ENCODE data around the gene FBXO15.
A peak's percentile ranks its signal among the peaks of the same experiment; 100 is the strongest.

Gene FBXO15, protein sequence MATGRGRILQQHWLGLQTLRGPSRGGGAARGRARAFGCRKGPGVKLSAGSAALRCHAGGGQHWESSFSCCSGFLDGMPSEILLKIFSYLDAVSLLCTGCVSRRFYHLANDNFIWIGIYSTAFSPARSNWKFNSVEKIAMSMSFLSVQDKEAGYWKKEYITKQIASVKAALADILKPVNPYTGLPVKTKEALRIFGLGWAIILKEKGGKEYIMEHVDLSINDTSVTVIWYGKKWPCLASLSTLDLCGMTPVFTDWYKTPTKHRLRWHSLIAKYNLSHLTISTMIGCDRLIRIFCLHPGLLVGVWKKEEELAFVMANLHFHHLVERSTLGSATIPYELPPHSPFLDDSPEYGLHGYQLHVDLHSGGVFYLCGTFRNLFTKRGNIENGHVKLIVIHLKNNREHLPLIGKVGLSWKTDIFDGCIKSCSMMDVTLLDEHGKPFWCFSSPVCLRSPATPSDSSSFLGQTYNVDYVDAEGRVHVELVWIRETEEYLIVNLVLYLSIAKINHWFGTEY

DNA sequence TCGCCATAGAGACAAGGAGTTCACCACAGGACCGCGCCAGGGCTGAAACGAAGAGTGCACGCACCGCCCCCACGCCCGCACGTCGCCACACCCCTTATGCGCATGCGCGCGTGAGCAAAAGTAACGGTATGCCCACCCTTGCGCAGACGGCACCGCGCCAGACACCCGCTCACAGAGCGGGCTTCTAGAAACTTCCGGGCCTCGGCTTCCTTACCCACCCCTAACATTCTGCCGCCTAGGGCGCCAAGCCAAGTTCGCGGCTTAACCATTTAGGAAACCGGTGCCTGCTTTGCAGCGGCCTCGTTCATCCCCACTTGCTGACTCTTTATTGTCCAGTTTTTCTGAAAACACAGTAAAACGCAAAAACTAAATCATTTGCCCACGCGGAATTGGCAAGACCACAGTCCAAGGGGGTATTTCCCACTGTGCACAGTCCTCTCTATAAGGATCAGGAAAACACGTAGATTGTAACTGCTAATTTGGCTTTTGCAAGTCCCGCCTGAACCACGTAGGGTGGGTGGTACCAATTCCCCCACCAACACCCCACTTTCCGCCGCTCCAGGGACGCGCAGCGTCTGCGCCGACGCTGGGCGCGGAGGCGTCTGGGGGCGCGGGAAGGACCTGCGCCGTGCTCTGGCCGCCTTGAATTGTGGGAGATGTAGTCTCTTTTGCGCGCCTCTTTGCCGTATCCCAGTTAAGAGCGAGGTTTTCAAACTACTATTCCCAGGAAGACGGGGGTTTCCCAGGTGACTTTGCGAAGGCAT lies at the start of gene FBXO15, which contains the start of gene TIMM21:
TSS of gene FBXO15 (minus strand) at position 56 of the 764 bp plus-strand sequence. CDS start at position 7, 49 bp downstream.
TSS of gene TIMM21 (plus strand) at position 745 of the 764 bp plus-strand sequence. CDS start 286 bp downstream, outside the sequence.
- DNase-seq (ENCODE audit: low read depth in 1 of 2, low spot score in 1 of 2), result peak; percentile 91 to 93

DNA sequence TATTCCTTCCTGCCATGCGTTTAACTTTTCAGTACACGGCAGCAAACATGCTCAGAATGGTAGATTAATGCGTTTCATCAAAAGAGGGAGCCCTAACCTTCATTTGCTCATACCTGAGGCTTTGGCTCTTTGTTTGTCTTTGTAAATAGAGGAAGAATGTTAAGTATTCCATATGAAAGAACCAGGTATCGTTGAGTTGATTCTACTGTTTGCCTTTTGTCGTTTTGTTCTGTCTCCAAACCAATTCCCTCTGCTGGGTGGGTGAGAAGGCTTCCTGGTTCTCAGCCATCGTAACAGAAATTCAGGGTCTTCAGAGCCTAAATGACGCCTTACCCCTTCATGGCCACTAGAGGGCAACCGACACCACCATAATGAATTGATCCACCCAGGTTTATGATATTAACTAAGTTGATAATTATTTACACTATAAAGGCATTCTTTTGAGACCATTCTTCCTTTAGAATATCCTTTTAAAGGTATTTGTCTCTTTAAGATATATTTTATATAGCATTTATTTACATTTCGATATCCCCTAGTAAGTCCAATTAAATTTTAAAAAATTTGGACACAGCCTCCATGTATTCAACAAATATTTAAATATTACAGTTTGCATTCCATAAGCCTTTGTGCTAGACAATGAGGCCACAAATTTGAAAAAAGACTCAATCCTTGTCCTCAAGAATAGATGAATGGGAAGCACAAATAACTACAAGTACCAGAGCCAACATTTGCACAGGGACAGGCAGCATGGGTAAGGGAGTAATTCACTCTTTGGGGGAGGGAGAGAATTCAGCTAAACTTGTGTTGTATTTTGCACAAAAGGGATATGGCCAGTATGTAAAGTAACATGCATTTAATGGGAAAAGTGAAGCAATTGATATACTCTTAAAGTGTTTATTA lies 48.8 kb upstream of the FBXO15 start:
- DNase-seq (ENCODE audit: low read depth in 1 of 2, low spot score in 1 of 2), result peak; percentile 9 to 11

DNA sequence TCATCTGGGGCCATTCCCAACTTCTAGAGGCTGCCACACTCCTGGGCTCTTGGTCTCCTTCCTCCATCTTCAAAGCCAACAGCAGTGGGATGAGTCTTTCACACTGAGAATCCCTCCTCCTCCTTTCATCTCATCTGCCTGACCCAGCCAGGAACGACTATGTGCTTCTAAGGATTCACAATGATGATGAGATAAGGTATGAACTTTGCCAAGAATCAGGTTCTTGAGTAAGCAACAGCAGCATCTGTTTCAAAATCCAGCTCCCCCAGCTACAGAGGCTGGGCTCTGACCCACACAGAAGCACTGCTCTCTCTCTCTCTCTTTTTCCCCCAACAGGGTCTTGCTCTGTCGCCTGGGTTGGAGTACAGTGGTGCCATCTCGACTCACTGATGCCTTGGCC lies 47.1 kb upstream of the FBXO15 start:
- DNase-seq (ENCODE audit: low read depth in 1 of 2, low spot score in 1 of 2), result no peak

DNA sequence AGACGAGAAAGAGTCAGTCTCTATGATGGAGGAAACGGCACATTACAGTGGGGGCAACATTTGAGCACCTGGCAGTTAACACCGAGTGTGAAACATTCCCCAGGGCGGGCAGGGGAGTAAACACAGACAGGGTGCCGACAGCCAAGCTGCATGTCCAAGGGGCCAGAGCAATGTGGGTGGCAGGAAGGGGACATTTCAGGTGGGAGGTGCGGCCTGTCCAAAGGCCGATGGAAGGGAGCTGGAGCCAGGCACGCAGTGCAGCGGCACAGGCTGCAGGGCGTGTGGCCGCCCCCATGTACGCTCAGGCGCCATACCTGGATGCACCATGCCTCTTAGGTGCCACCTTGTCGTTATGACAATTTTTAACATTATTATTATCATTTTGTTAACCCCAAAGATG lies 43.9 kb upstream of the FBXO15 start:
- DNase-seq (ENCODE audit: low read depth in 1 of 2, low spot score in 1 of 2), result no peak

DNA sequence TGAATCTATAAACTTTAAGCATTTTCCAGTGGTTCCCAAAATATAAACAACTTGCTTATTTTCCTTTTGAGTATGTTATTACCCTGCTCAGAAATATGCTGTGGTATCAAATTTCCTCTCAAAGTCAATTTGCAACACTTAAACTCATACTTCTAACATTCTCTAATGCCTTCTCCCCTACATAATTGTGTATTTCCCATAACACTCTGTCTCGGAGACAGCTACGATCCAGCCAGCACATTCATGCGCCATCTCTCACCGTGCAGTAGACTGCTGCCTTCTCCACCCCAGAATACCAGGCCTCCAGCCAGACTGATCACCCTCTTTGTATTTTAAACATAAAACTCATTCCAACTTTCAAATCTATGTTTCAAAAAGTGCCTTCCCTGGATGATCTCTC lies 42.5 kb upstream of the FBXO15 start:
- no peak for DNase-seq (ENCODE audit: low read depth in 1 of 2, low spot score in 1 of 2)

DNA sequence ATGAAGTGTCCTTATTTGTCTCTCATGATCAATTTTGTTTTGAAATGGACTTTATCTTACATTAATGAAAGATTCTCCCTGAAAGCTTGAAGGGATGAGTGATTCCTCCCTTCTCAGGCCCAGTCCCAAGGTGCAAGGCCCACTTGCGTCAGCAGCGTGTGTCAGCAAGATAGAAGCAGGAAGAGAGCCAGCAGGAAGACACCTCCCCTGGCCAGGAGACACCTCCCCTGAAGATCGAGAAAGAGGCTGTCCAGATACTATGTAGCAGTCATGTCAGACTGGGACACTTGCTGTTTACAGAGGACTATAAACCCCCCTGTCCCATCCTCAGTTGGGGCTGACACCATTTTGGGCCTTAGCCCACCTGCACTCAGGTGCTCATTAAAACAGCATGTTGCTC lies 39.0 kb upstream of the FBXO15 start:
- no peak for DNase-seq (ENCODE audit: low read depth in 1 of 2, low spot score in 1 of 2)

DNA sequence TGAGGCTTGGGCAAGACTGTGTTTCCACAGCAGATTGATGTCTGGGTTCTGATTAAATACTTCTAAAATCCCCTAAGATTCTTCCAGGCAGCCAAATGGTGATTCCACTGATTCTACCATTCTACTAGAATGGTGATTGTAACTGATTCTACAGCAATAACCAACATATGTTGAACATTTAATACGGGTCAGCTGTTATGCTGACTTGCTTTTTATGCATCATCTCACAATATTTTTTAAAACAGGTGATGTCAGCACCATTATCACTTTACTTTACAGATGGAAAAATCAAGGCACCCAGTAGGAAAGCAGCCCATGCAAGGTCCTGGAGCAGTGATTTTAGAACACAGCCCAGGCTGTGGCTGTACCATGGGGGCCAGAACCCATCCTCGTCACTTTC lies 38.2 kb upstream of the FBXO15 start:
- DNase-seq (ENCODE audit: low read depth in 1 of 2, low spot score in 1 of 2), result no peak

DNA sequence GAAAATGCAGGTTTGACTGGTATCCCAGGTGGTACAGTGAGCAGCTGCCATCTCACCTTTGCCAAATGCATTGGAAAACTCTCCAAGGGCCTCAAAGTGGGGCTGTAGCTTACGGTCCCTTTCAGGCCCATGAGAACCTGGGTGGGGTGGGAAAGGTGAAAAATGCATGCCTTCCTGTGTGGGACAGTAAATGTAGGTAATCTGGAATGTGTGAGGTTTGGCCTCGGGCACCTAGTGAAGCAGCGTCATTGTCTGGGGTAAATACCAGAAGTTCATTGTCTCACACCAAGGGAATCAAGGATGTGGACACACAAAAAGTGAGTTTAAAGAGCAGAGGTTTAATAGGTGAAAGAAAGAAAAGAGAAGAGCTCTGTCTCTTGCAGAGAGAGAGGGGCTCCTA lies 37.2 kb upstream of the FBXO15 start:
- no peak for DNase-seq (ENCODE audit: low read depth in 1 of 2, low spot score in 1 of 2)

DNA sequence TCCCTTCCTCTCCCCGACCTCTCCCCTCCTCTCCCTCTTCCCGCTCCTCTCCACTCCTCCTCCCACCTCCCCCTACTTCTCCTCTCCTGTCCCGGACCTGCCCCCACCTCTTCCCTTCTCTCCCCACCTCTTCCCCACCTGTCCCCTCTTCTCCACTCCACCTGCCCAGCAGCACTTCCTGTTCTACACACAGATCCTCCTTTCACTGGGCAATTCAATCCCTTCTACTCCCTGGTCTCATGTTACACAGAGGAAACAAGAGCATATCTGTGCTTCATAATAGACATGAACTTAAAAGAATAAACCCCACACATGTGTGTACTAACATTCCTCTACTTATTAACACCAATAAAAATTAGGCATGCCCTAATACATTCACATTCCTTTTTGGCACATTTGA lies 35.5 kb upstream of the FBXO15 start:
- DNase-seq (ENCODE audit: low read depth in 1 of 2, low spot score in 1 of 2), result no peak

DNA sequence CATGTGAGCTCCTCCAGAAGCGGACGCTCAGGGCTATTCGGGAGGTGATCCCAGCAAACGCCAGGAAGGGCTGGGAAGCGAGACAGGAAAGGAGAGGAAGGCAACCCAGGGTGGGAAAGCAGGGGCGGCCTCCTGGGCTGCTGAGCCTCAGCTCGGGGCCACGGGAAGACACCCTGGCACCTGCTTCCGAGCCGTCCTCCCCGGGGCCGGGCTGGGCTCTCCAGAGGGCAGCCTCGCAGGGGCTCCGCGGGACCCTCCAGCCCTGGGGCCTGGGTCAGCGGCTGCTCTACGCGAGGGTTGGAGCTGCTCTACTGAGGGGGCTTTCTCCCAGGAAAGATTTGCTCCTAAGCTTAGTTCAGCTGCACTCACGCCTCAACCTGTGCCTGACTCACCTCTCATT lies 34.7 kb upstream of the FBXO15 start:
- no peak for DNase-seq (ENCODE audit: low read depth in 1 of 2, low spot score in 1 of 2)

DNA sequence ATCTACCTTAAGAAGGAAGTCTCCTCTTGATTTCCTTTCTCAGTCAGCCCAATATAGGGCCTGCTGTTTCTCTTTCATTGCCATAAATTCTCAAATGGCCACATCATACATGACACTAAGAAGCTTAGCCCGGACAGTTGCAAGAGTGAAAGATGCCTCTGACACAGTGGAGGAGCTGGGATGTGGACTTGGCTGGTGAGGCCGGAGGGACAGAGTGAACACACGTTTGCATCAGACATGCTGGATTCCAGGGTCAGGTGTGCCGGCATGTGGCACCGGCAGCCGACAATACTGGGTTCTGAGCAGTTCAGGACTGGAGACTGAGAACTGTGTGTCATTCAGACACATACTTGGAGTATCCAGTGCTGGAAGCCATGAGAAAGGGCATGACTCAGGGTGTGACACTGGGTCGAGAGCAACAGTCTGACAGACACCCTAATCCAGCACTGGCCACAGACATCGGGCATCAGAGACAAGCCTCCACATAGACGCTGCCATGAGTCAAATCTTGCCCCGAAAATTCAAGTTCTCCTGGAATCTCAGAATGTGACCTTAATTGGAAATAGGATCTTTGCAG lies 32.1 kb upstream of the FBXO15 start:
- DNase-seq (ENCODE audit: low read depth in 1 of 2, low spot score in 1 of 2), result no peak

DNA sequence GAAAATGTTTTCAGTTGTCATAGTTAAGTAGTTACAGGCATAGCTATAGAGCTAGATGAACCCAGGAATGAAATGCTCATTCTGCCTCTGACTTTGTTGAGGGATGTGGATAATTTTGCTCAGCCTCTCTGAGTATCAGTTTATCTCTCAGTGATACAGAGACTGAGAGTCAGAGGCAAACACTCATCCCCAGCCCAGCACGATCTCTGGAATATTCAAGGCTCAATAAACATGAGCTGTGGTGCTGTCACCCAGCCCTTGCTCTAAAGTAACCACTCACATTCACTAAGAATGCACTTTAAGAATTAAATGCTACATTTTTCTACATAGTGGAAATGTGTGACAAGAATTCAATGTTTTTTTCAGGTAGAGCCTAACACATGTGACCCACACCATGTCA lies 31.2 kb upstream of the FBXO15 start:
- DNase-seq (ENCODE audit: low read depth in 1 of 2, low spot score in 1 of 2), result no peak

DNA sequence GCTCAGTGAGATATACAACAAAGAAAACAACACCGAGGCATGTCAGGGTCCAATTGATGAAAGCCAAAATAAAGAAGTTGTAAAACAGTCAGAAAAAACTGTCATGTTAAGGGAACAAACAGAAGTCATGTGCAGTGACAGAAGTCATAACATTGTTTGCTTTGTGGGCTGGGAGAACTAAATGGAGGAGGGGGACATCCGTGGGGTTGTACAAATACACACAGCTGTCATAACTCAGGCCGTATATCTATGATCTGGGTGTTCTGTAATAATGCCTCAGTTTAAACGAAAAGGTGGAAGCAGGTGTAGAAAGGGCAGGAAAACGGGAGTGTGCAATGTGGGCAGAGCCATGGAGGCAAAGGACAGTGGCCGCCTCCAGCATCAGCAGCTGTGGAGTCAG lies 28.0 kb upstream of the FBXO15 start:
- DNase-seq (ENCODE audit: low read depth in 1 of 2, low spot score in 1 of 2), result no peak

DNA sequence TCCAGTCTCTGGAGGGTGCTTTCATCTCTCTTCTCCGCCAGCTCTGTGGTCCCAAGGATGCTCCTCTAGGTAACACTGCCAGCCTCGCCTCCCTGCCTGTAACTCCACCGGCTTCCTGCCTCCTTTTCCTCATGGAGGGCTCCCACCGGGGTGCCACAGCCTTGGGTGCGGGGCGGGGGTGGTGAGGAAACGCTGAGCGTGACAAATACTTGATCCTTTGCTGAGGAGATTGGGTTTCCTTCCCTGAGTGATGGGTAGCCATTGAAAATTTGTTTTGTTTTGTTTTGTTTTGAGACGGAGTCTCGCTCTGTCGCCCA lies 25.8 kb upstream of the FBXO15 start:
- no peak for DNase-seq (ENCODE audit: low read depth in 1 of 2, low spot score in 1 of 2)

DNA sequence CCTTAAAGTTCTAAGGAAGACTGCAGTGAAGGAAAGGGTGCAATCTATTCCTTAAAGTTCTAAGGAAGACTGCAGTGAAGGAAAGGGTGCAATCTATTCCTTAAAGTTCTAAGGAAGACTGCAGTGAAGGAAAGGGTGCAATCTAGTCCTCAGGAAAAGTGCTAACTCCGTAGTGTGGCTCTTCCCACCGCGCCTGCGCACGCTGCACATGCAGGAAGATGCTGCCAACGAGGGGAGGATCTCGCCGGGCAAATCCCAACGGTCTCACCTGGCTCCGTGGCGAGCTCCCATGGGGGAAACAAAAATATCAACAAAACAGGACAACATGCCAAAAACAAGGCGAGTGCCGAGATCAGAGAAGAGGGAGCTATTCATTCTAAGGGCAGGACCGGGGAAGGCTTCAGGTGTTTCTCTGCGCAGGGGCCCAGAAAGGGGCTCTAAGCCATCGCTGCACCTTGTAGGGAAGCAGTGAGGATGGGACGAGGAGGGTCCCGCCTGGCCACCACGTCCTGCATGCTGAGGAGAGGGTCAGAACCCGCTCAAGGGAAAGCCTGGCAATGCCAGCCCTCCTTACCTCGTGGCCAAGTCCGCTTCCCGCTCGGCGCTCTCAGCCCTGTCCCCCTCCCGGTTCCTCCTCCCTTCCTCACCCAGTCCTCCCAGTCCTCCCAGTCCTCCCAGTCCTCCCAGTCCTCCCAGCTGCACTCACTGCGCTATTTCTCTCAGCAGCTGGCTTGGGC lies 25.2 kb upstream of the FBXO15 start:
- no peak for DNase-seq (ENCODE audit: low read depth in 1 of 2, low spot score in 1 of 2)

DNA sequence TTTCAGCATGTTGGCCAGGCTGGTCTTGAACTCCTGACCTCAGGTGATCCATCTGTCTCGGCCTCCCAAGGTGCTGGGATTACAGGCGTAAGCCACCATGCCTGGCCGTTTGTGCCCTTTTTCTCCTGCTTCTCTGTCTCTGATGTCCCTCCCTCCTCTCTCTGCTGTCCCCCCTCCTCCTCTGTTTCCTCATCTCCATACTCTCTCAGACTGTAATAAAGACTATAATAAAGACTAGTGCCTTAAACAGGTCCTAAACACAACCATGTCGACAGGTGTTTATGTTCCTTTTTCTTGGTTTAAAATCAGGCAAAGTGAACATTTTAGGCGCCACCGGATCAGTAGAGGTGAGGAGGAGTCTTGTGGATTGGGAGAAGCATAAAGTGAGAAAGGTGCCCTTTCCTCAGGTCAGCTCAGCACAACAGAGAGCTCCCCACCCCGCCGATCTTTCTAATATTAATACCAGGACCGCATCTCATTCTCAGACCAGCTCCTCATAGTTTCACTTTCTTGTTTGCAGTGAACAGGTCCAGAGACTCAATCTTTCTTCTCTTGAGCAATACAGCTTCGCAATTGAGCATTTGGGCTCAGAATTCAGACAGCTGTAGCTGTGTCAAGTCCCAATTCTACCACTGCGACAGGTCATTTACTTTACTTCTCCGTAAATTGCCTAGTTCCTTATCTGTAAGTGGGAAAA lies 24.4 kb upstream of the FBXO15 start:
- no peak for DNase-seq (ENCODE audit: low read depth in 1 of 2, low spot score in 1 of 2)

DNA sequence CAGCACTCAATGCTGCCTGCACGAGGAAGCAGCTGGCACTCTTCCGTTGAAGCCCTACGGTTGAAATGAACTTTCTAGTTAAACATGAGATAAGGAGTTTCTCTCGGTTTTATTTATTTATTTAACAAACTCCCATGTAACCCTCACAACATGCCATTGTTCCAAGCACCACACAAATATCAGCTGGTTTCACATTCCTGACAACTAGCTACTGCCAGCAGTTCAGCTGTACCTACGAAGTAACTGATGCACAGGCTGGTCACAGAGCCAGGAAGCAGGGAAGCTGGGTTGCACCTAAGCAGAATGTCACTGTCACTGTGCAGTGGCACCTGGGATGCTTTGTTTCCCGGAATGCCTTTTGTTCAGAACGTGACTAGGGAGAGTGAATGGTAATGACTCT lies 18.8 kb upstream of the FBXO15 start:
- no peak for DNase-seq (ENCODE audit: low read depth in 1 of 2, low spot score in 1 of 2)

DNA sequence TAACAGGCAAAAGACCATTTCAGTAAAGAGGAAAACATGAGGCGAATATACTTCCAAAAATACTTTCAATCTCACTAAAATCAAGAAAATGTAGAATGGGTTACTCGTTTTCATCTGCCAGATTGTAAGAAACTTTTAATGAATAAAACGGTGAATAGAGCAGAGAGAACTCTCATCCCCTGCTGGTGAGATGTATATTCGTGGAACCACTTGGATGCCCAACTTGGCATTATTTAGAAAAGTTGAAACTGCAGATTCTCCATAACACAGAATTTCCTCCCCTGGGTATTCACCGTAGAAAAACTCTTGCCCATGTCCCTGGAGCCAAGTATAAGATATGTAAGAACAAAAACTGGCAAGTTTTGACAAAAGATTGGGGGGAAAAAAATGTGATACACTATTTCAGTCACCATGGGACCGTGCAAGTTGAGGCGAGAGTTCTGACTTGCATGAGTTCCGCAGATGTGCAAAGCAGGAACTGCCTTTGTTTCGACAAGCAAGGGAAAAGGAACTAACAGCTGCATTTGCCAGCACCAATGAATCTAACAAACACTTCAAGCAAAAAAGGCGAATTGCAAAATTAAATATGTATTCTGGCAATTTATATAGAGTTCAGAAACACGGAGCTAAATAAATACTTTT lies 15.5 kb upstream of the FBXO15 start:
- DNase-seq (ENCODE audit: low read depth in 1 of 2, low spot score in 1 of 2), result no peak

DNA sequence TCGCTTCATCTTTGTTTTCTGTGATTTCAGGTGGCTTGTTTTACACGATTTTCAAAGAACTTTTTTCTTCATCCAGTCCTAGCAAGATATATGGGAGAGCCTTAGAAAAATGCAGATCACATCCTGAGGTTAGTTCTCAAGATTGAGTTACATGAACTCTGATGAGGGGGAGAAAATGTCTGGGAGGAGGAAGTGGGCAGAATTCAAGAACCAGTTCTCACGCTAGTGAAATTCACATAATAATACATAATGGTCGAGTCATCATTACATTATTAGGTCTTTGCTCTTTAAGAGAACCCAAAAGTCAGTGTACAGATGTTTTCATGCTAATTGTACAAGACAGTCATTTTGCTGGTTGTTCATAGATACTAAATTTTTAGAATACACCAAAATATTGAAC lies 7.6 kb upstream of the FBXO15 start:
- no peak for DNase-seq (ENCODE audit: low read depth in 1 of 2, low spot score in 1 of 2)

Data from activated T-helper 1 cell treated with anti-CD3 and anti-CD28 coated beads, Interleukin-2, amount 50 U/mL, for 16 hours (primary cell).